ENCODE results near the gene ZYG11B. TPM values are rescaled to one million over a fixed set of nuclear protein-coding genes. Genes with fewer than 3 reads are reported as not detected.

ZYG11B gene
- total and polyA plus RNA-seq, 9 of the 15 experiments (the other 6 are each of a cell fraction or from before 2014, with no cell fraction given), result 4.9 to 22.2 (median 12.2) TPM

GRCh38 chr1:52677076-52677806, 49.0 kb upstream of the ZYG11B start (continued):
- peak; percentile 86 for TF ChIP-seq CEBPB (tag; IDR thresholded peaks at IDR 0.05)
- no peak for TF ChIP-seq TRIM25 (IDR thresholded peaks at IDR 0.05; ENCODE audit: borderline replicate concordance)
- TF ChIP-seq ZNF431 (CRISPR knock-in tag; IDR thresholded peaks at IDR 0.05), result no peak
- no peak for TF ChIP-seq KHSRP (IDR thresholded peaks at IDR 0.05)
- TF ChIP-seq MAZ (CRISPR knock-in tag; conservative IDR thresholded peaks at IDR 0.05 in 1 of 2, IDR thresholded peaks at IDR 0.05 in 1 of 2), result no peak

- Histone ChIP-seq H3K36me3 (ENCODE audit: control insufficient read depth, insufficient read depth, low read length) (no peaks in the 10 kb centered on the region; the same call in 2 of the 3 replicates), H3K4me2 (ENCODE audit: insufficient read depth, low read length) (no peak overlapping the region), H4K20me1 (replicated peaks; ENCODE audit: control insufficient read depth, insufficient read depth, low read length) (no peaks in the 10 kb centered on the region), H3K27me3 (ENCODE audit: control insufficient read depth in 2 of 2, insufficient read depth in 2 of 2, low read length in 2 of 2) (no peaks in the 10 kb centered on the region; a peak in 1 of 5 replicates), H3K9ac (ENCODE audit: insufficient read depth in 1 of 2, low read depth in 2 of 2, low read length in 2 of 2) (no peak overlapping the region), H2AFZ (ENCODE audit: low read depth, low read length) (no peak overlapping the region), H3K4me3 (no peak overlapping the region), H3K9me1 (ENCODE audit: control insufficient read depth, insufficient read depth, low read length) (no peaks in the 10 kb centered on the region), H3K27ac (ENCODE audit: extremely low read depth, low read depth, low read length) (no peak overlapping the region), H3K9me3 (replicated peaks; ENCODE audit: control insufficient read depth, insufficient read depth, low read depth, low read length) (no peaks in the 10 kb centered on the region), H3K79me2 (ENCODE audit: control insufficient read depth, insufficient read depth, low read length) (no peaks in the 10 kb centered on the region), H3K4me1 (replicated peaks in 1 of 2; ENCODE audit: control insufficient read depth in 2 of 2, insufficient read depth in 2 of 2, low read length in 2 of 2) (peaks cover 0 to 20% of the 10 kb centered on the region in 2 experiments; a peak in 4 of 5 replicates)
- DNase-seq (ENCODE audit: extremely low read depth in 1 of 4, low spot score in 3 of 4), result no peak
- BruUV-seq (replicated peaks), result no TSS peak
- ATAC-seq, result no peak
- intact Hi-C loops (cut with micrococcal nuclease) (no loop called here), in situ Hi-C loops (cut with MboI) (loop anchor here (25.0 kb wide), 1 partner anchor 542 kb away; the partner anchor contains the start of gene ZFYVE9)
- ChIA-PET CTCF (ENCODE audit: low intra/inter-chr PET ratio) (no interaction called here), POLR2A (interaction anchor here (0.5 to 1.0 kb wide), 3 partner anchors 11 to 332 kb away, joined by 3 to 4 read pairs (median 3); no protein-coding TSS in a partner anchor)
- FAIRE-seq, result no peak
- 90% methylated on average over 1 of the region's 1 CpG for WGBS (ENCODE audit: insufficient coverage, low coverage, missing lambda C conversion rate)
- TF ChIP-seq FOXK1 (CRISPR knock-in tag; IDR thresholded peaks at IDR 0.05; ENCODE audit: borderline replicate concordance) (no peak), ARID3B (CRISPR knock-in tag; IDR thresholded peaks at IDR 0.05; ENCODE audit: borderline replicate concordance) (no peak), PML (IDR thresholded peaks at IDR 0.05; ENCODE audit: low read length) (no peak), RBM14 (IDR thresholded peaks at IDR 0.05; ENCODE audit: borderline replicate concordance, insufficient read depth, low read depth, low read length) (no peak), L3MBTL2 (IDR thresholded peaks at IDR 0.05) (no peak), SNIP1 (IDR thresholded peaks at IDR 0.05; ENCODE audit: low read depth) (no peak), ZNF785 (CRISPR knock-in tag; IDR thresholded peaks at IDR 0.05) (no peak), ZNF175 (CRISPR knock-in tag; IDR thresholded peaks at IDR 0.05; ENCODE audit: low read depth) (no peak), HNRNPL (IDR thresholded peaks at IDR 0.05; ENCODE audit: low read depth, low read length) (no peak), SMAD3 (CRISPR knock-in tag; conservative IDR thresholded peaks at IDR 0.05) (no peak)
Measured at GRCh38 chr1:52679048-52679447, 47.2 kb upstream of the ZYG11B start.

All from K562 (cell line).